ENCODE measurements around the gene FOXC1.

- TF ChIP-seq REST (IDR thresholded peaks at IDR 0.05; ENCODE audit: low read depth) (no peak), POLR2A (IDR thresholded peaks at IDR 0.05; ENCODE audit: borderline replicate concordance, extremely low read depth, insufficient read depth, insufficient read length) (no peak), SIN3A (IDR thresholded peaks at IDR 0.05; ENCODE audit: low read depth) (no peak), POLR2AphosphoS5 (IDR thresholded peaks at IDR 0.05; ENCODE audit: low read depth, low read length) (no peak), SP1 (IDR thresholded peaks at IDR 0.05; ENCODE audit: low read depth) (no peak), ZNF274 (IDR thresholded peaks at IDR 0.05; ENCODE audit: low read depth, low read length) (no peak), RAD21 (IDR thresholded peaks at IDR 0.05; ENCODE audit: low read depth) (no peak), EZH2 (IDR thresholded peaks at IDR 0.05) (no peak), TCF7L2 (IDR thresholded peaks at IDR 0.05; ENCODE audit: borderline replicate concordance, extremely low read depth, insufficient read depth, insufficient read length) (no peak), ZFX (IDR thresholded peaks at IDR 0.05) (no peak), CEBPB (IDR thresholded peaks at IDR 0.05; ENCODE audit: low read depth) (no peak)
- TF ChIP-seq, protein P1, sequence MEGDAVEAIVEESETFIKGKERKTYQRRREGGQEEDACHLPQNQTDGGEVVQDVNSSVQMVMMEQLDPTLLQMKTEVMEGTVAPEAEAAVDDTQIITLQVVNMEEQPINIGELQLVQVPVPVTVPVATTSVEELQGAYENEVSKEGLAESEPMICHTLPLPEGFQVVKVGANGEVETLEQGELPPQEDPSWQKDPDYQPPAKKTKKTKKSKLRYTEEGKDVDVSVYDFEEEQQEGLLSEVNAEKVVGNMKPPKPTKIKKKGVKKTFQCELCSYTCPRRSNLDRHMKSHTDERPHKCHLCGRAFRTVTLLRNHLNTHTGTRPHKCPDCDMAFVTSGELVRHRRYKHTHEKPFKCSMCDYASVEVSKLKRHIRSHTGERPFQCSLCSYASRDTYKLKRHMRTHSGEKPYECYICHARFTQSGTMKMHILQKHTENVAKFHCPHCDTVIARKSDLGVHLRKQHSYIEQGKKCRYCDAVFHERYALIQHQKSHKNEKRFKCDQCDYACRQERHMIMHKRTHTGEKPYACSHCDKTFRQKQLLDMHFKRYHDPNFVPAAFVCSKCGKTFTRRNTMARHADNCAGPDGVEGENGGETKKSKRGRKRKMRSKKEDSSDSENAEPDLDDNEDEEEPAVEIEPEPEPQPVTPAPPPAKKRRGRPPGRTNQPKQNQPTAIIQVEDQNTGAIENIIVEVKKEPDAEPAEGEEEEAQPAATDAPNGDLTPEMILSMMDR (IDR thresholded peaks at IDR 0.05 in 2 of 3, conservative IDR thresholded peaks at IDR 0.05 in 1 of 3; ENCODE audit: borderline replicate concordance in 1 of 3, insufficient read depth in 1 of 3, low read depth in 2 of 3, low read length in 2 of 3) = no peak
- TF ChIP-seq, protein P2, sequence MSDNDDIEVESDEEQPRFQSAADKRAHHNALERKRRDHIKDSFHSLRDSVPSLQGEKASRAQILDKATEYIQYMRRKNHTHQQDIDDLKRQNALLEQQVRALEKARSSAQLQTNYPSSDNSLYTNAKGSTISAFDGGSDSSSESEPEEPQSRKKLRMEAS (IDR thresholded peaks at IDR 0.05) = no peak
These were observed 30.6 kb upstream of the FOXC1 start for GRCh38 chr6:1579096-1579495.

Data from HCT116 (cell line).